ENCODE data around the gene SYNGAP1. TPM values are rescaled to one million over a fixed set of nuclear protein-coding genes. Genes with fewer than 3 reads are reported as not detected.

Gene SYNGAP1
- polyA plus RNA-seq, 2 of the 4 experiments (the other 2 are of a cell fraction), result 2.2 to 10.8 TPM

DNA sequence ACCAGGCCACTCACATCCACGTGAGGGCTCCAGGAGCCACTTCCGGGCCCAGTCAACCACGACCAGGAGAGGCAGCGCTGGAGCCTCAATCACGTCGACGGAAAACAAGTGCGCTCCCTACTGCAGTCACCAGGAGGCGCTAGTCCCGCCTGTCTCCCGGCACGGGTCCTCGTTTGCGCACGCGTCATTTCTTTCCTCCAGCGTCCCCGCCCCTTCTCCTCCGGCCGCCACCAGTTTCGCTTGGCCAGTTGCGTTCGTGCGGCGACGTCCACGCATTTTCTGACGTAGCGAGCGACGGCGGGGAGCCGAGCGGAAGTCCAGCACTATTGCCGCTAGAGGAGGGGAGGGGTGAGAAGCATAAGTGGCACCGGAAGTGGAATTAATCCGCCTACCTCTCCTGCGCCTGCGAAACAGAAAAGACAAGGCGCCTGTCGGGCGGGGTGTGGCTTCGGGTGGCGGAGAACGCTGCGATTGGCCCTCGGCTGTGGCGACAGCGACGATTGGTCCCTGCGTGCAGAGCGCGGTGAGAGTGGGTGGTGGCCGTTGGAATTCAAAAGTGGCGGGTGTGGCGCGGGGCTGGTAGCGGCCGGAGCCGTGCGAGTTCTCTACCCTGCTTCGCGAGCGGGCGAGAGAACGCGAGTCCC, 28.5 kb upstream of the SYNGAP1 start, which contains the start of gene KIFC1:
Gene KIFC1 (plus strand): TSS at position 546 of the 644 bp plus-strand sequence. CDS start 163 bp downstream, outside the sequence.
- H3K27ac ChIP-seq, result peak within 1 kb of the TSS; percentile 82 to 94
- no peak for TF ChIP-seq FOSL2 (IDR thresholded peaks at IDR 0.05)
- peak; percentile 12; the same call in 1 of the 2 replicates for TF ChIP-seq FOSL2 (CRISPR knock-in tag; IDR thresholded peaks at IDR 0.05)
- no peak for TF ChIP-seq MAZ (IDR thresholded peaks at IDR 0.05; ENCODE audit: borderline replicate concordance, low read depth, low read length)
- TF ChIP-seq RCOR1 (IDR thresholded peaks at IDR 0.05; ENCODE audit: low read depth, low read length), result no peak
- TF ChIP-seq RFX5 (IDR thresholded peaks at IDR 0.05), result peak; percentile 52; the same call in 1 of the 2 replicates
- no peak for TF ChIP-seq HMGXB4 (CRISPR knock-in tag; IDR thresholded peaks at IDR 0.05; ENCODE audit: borderline replicate concordance)
- TF ChIP-seq RAD21 (conservative IDR thresholded peaks at IDR 0.05 in 1 of 2, IDR thresholded peaks at IDR 0.05 in 1 of 2), result peak; percentile 36 to 52
- TF ChIP-seq JUNB (IDR thresholded peaks at IDR 0.05), result no peak
- TF ChIP-seq EP300 (IDR thresholded peaks at IDR 0.05), result no peak
- TF ChIP-seq BHLHE40 (IDR thresholded peaks at IDR 0.05; ENCODE audit: low read depth, low read length), result peak; percentile 61
- 0 out of 2 replicates have a peak, but pooled peaks have one; percentile 48 for TF ChIP-seq EHF (CRISPR knock-in tag; IDR thresholded peaks at IDR 0.05)
- TF ChIP-seq GATA3 (IDR thresholded peaks at IDR 0.05; ENCODE audit: borderline replicate concordance), result no peak
- no peak for TF ChIP-seq POLR2AphosphoS2 (conservative IDR thresholded peaks at IDR 0.05; ENCODE audit: low read length)
- TF ChIP-seq MAFK (IDR thresholded peaks at IDR 0.05; ENCODE audit: partially characterized antibody), result peak; percentile 37
- peak; percentile 75 for TF ChIP-seq SMC3 (IDR thresholded peaks at IDR 0.05)
- TF ChIP-seq ZC3H11A (IDR thresholded peaks at IDR 0.05), result no peak
- TF ChIP-seq MYC (IDR thresholded peaks at IDR 0.05; ENCODE audit: borderline replicate concordance, low read length), result peak; percentile 75
- no peak for TF ChIP-seq HOXA7 (CRISPR knock-in tag; IDR thresholded peaks at IDR 0.05)
- no peak for TF ChIP-seq FOXS1 (CRISPR knock-in tag; IDR thresholded peaks at IDR 0.05)
- 0 out of 2 replicates have a peak, but pooled peaks have one; percentile 38 for TF ChIP-seq TP53 (CRISPR knock-in tag; IDR thresholded peaks at IDR 0.05)
- TF ChIP-seq, protein P1, sequence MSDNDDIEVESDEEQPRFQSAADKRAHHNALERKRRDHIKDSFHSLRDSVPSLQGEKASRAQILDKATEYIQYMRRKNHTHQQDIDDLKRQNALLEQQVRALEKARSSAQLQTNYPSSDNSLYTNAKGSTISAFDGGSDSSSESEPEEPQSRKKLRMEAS (IDR thresholded peaks at IDR 0.05), result peak; percentile 88
- TF ChIP-seq, protein P2, sequence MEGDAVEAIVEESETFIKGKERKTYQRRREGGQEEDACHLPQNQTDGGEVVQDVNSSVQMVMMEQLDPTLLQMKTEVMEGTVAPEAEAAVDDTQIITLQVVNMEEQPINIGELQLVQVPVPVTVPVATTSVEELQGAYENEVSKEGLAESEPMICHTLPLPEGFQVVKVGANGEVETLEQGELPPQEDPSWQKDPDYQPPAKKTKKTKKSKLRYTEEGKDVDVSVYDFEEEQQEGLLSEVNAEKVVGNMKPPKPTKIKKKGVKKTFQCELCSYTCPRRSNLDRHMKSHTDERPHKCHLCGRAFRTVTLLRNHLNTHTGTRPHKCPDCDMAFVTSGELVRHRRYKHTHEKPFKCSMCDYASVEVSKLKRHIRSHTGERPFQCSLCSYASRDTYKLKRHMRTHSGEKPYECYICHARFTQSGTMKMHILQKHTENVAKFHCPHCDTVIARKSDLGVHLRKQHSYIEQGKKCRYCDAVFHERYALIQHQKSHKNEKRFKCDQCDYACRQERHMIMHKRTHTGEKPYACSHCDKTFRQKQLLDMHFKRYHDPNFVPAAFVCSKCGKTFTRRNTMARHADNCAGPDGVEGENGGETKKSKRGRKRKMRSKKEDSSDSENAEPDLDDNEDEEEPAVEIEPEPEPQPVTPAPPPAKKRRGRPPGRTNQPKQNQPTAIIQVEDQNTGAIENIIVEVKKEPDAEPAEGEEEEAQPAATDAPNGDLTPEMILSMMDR (IDR thresholded peaks at IDR 0.05), result peak; percentile 75
- peak in 1 of 2 experiments; percentile 44; a peak in 1 of 5 replicates for TF ChIP-seq JUN (IDR thresholded peaks at IDR 0.05)
- TF ChIP-seq, protein P3, sequence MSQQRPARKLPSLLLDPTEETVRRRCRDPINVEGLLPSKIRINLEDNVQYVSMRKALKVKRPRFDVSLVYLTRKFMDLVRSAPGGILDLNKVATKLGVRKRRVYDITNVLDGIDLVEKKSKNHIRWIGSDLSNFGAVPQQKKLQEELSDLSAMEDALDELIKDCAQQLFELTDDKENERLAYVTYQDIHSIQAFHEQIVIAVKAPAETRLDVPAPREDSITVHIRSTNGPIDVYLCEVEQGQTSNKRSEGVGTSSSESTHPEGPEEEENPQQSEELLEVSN (IDR thresholded peaks at IDR 0.05; ENCODE audit: borderline replicate concordance, low read depth), result peak; percentile 59; the same call in 1 of the 2 replicates
- TF ChIP-seq USF2 (IDR thresholded peaks at IDR 0.05), result peak; percentile 56
- TF ChIP-seq RARB (CRISPR knock-in tag; IDR thresholded peaks at IDR 0.05), result no peak
- peak; percentile 92 to 99 for DNase-seq (ENCODE audit: low read depth in 1 of 2, low spot score in 1 of 2)
- peak within 1 kb of the TSS; percentile 81 for H3K4me3 ChIP-seq
- H3K4me1 ChIP-seq, result peaks cover 31% of the 10 kb centered on the region
- POLR2A ChIA-PET, result no interaction called here
- WGBS (ENCODE audit: missing lambda C conversion rate), result 4% methylated on average over 33 of the region's 67 CpGs
- H3K4me2 ChIP-seq, result peak within 1 kb of the TSS; percentile 91
- CTCF ChIA-PET, result interaction anchor here (0.6 to 3.1 kb wide), 14 partner anchors 9 to 234 kb away, joined by 3 to 24 read pairs (median 4); partner anchors contain the start of gene ZBTB9
- no peak for FAIRE-seq
- peak; percentile 98 for ATAC-seq
- no peaks in the 10 kb centered on the region for H3K9me3 ChIP-seq
